ENCODE measurements around the gene TNS3. TPM values are rescaled to one million over a fixed set of nuclear protein-coding genes. Genes with fewer than 3 reads are reported as not detected.

The TNS3 gene
- total and polyA plus RNA-seq, 2 of the 13 experiments (the other 11 are each of a cell fraction or from before 2014, with no cell fraction given) = 52.9 to 55.7 TPM

- peak; percentile 84 for TF ChIP-seq ARID4A (CRISPR knock-in tag; IDR thresholded peaks at IDR 0.05; ENCODE audit: borderline replicate concordance)
- TF ChIP-seq KIAA2018 (CRISPR knock-in tag; IDR thresholded peaks at IDR 0.05; ENCODE audit: borderline replicate concordance) = no peak
- TF ChIP-seq FOXC1 (CRISPR knock-in tag; IDR thresholded peaks at IDR 0.05; ENCODE audit: borderline replicate concordance) = no peak; the same call in 1 of the 2 replicates
- no peak for TF ChIP-seq HNRNPH1 (optimal IDR thresholded peaks at IDR 0.05; ENCODE audit: low read depth, low read length)
- no peak for TF ChIP-seq ZNF329 (CRISPR knock-in tag; IDR thresholded peaks at IDR 0.05; ENCODE audit: low read depth)
- TF ChIP-seq TARDBP (CRISPR knock-in tag; IDR thresholded peaks at IDR 0.05) = peak; percentile 67; the same call in 1 of the 2 replicates
- peak; percentile 54; the same call in 1 of the 2 replicates for TF ChIP-seq KMT2B (CRISPR knock-in tag; IDR thresholded peaks at IDR 0.05)
- peak; percentile 66; the same call in 1 of the 2 replicates for TF ChIP-seq ZNF552 (CRISPR knock-in tag; IDR thresholded peaks at IDR 0.05; ENCODE audit: borderline replicate concordance)
- no peak for TF ChIP-seq ZNF83 (CRISPR knock-in tag; IDR thresholded peaks at IDR 0.05; ENCODE audit: borderline replicate concordance)
- TF ChIP-seq ISL2 (CRISPR knock-in tag; IDR thresholded peaks at IDR 0.05) = no peak
- TF ChIP-seq HOMEZ (CRISPR knock-in tag; IDR thresholded peaks at IDR 0.05; ENCODE audit: low read depth) = 0 out of 2 replicates have a peak, but pooled peaks have one; percentile 18
- TF ChIP-seq PTBP1 (IDR thresholded peaks at IDR 0.05; ENCODE audit: low read depth, low read length, poor library complexity, severe bottlenecking) = no peak
- TF ChIP-seq TEAD2 (CRISPR knock-in tag; IDR thresholded peaks at IDR 0.05) = no peak
Measured at GRCh38 chr7:47571331-47572093, 10.4 kb downstream of the TNS3 start (continued).

Measured in HepG2 (cell line).